Neural progenitor cell (in vitro differentiated cells): ENCODE data around the gene COL20A1. TPM values are rescaled to one million over a fixed set of nuclear protein-coding genes. Genes with fewer than 3 reads are reported as not detected.

Source experiments
- DNase-seq: peaks from one replicate; pipeline ENCODE4 v3.0.0-alpha.2; 2016; ENCODE audit warnings: low spot score
- H2AFZ ChIP-seq: fragments of 200-600 bp; sonication (generic); replicated peaks from 2 replicates; pipeline ENCODE4 v1.6.1; 2016; ENCODE audit warnings: antibody characterized with exemption
- H3F3A ChIP-seq: fragments of 200-600 bp; sonication (generic); 2 replicates; pipeline ENCODE4 v1.6.1; 2016; ENCODE audit warnings: antibody characterized with exemption, low read depth
- H3K27ac ChIP-seq: fragments of 200-600 bp; sonication (generic); 2 replicates; pipeline ENCODE4 v1.5.1; 2016; ENCODE audit warnings: mild to moderate bottlenecking
- H3K27me3 ChIP-seq: fragments of 200-600 bp; sonication (generic); 2 replicates; pipeline ENCODE4 v1.6.1; 2016; ENCODE audit warnings: mild to moderate bottlenecking, moderate library complexity
- H3K36me3 ChIP-seq: fragments of 200-600 bp; sonication (generic); 2 replicates; pipeline ENCODE4 v1.5.1; 2016
- H3K4me1 ChIP-seq: fragments of 200-600 bp; sonication (generic); 2 replicates; pipeline ENCODE4 v1.6.1; 2016; ENCODE audit warnings: mixed run types
- H3K4me2 ChIP-seq: fragments of 200-600 bp; sonication (generic); 2 replicates; pipeline ENCODE4 v1.6.1; 2016
- H3K4me3 ChIP-seq: fragments of 200-600 bp; sonication (generic); 2 replicates; pipeline ENCODE4 v1.5.1; 2016
- H3K79me2 ChIP-seq: fragments of 200-600 bp; sonication (generic); 2 replicates; pipeline ENCODE4 v1.6.1; 2016; ENCODE audit warnings: low read depth
- H3K9ac ChIP-seq: fragments of 200-600 bp; sonication (generic); 2 replicates; pipeline ENCODE4 v1.6.1; 2016
- H3K9me3 ChIP-seq: fragments of 200-600 bp; sonication (generic); 2 replicates; pipeline ENCODE4 v1.5.1; 2016; ENCODE audit warnings: low read depth
- H4K20me1 ChIP-seq: fragments of 200-600 bp; sonication (generic); 2 replicates; pipeline ENCODE4 v1.6.1; 2016; ENCODE audit warnings: low read depth
- H3K27ac Mint-ChIP-seq: 3 replicates; pipeline ENCODE4 v1.8.0; 2021; ENCODE audit warnings: mixed read lengths
- H3K27me3 Mint-ChIP-seq: 2 replicates; pipeline ENCODE4 v1.8.0; 2022; ENCODE audit warnings: low read depth, mild to moderate bottlenecking, inconsistent platforms, moderate library complexity, mixed read lengths; ENCODE audit not compliant: insufficient read depth
- H3K36me3 Mint-ChIP-seq: 3 replicates; pipeline ENCODE4 v1.8.0; 2021; ENCODE audit warnings: mixed read lengths
- H3K4me1 Mint-ChIP-seq: 3 replicates; pipeline ENCODE4 v1.8.0; 2021; ENCODE audit warnings: mixed read lengths
- H3K4me3 Mint-ChIP-seq: 3 replicates; pipeline ENCODE4 v1.8.0; 2021; ENCODE audit warnings: mild to moderate bottlenecking, moderate library complexity, mixed read lengths
- H3K9me3 Mint-ChIP-seq: 3 replicates; pipeline ENCODE4 v1.8.0; 2020; ENCODE audit warnings: mixed read lengths
- EZH2 ChIP-seq: fragments of 200-600 bp; sonication (generic); IDR thresholded peaks from 2 replicates; pipeline ENCODE4 v1.6.1; 2017; ENCODE audit warnings: antibody characterized with exemption, mild to moderate bottlenecking, moderate library complexity
- EZH2phosphoT487 ChIP-seq: fragments of 200-600 bp; sonication (generic); IDR thresholded peaks from 2 replicates; pipeline ENCODE4 v1.6.1; 2017; ENCODE audit warnings: antibody characterized with exemption
- total RNA-seq: library from RNA; depleted of rRNA; stranded (reverse); fragments of >200 nt; gene quantifications from 2 replicates; pipeline ENCODE4 v1.2.3, GENCODE V29; 2015; ENCODE audit warnings: low replicate concordance
- TF ChIP-seq, protein P1 (sequence below): fragments of 200-600 bp; sonication (generic); IDR thresholded peaks from 2 replicates; pipeline ENCODE4 v1.5.1; 2017; ENCODE audit warnings: antibody characterized with exemption, mild to moderate bottlenecking

Gene COL20A1
- total RNA-seq, 1 donor from 2014 or later: 0.37 TPM

DNA sequence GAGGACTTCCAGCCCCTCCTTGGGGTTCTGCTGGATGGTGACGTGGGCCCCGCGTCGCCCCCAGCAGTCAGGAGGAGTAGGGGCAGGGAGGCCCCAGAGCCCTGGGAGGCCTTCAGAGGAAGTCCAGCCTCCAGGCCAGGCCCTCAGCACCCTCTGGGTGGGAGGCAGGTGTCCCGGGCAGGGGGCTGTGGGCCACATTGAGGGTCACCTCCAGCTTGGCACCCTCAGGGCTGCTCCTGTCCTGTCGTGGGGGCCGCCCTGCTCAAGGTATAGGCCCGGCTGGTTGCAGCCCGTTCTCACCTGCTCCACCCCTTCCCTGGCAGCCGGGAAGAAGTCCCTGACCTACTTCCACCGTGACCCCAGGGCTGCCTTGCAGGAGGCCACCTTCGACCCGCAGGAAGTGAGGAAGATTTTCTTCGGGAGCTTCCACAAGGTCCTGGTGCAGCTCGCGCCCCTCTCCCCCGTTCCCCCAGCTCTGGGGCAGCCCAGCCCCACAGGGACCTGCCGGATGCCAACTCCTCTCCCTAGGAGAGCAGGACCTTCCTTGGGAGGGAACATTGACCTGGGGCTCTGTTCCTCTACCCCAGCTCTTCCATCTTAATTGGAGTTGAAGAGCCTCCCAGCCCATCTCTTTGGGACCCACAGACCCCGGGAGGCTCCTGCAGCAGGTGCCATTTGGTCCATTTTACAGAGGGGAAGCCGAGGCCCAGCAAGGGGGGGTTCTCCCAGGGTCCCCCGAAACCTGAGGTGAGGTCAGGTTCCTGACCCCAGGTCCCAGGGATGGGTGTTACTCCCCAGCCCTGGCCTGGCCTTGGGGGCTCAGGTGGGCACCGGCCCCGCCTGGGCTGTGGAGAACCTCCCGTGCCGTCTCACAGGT lies 26.4 kb downstream of the COL20A1 start:
- Histone ChIP-seq H3K4me3 (no peak overlapping the region), H3K27ac (no peak overlapping the region), H3K27me3 (peaks cover 14% of the 10 kb centered on the region), H2AFZ (no peak overlapping the region), H3K4me1 (no peaks in the 10 kb centered on the region), H3K79me2 (no peaks in the 10 kb centered on the region), H3K36me3 (no peaks in the 10 kb centered on the region), H3F3A (no peaks in the 10 kb centered on the region), H3K9ac (no peak overlapping the region), H3K9me3 (no peaks in the 10 kb centered on the region), H4K20me1 (no peaks in the 10 kb centered on the region), H3K4me2 (no peak overlapping the region)
- DNase-seq: no peak
- no peak overlapping the region for H3K4me3 Mint-ChIP-seq
- H3K36me3 Mint-ChIP-seq: no peaks in the 10 kb centered on the region
- no peak overlapping the region for H3K27ac Mint-ChIP-seq
- peaks cover 6% of the 10 kb centered on the region for H3K27me3 Mint-ChIP-seq
- H3K4me1 Mint-ChIP-seq: peaks cover 29% of the 10 kb centered on the region
- TF ChIP-seq, protein P1, sequence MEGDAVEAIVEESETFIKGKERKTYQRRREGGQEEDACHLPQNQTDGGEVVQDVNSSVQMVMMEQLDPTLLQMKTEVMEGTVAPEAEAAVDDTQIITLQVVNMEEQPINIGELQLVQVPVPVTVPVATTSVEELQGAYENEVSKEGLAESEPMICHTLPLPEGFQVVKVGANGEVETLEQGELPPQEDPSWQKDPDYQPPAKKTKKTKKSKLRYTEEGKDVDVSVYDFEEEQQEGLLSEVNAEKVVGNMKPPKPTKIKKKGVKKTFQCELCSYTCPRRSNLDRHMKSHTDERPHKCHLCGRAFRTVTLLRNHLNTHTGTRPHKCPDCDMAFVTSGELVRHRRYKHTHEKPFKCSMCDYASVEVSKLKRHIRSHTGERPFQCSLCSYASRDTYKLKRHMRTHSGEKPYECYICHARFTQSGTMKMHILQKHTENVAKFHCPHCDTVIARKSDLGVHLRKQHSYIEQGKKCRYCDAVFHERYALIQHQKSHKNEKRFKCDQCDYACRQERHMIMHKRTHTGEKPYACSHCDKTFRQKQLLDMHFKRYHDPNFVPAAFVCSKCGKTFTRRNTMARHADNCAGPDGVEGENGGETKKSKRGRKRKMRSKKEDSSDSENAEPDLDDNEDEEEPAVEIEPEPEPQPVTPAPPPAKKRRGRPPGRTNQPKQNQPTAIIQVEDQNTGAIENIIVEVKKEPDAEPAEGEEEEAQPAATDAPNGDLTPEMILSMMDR: no peak
- TF ChIP-seq EZH2phosphoT487: no peak
- no peak for TF ChIP-seq EZH2
- no peaks in the 10 kb centered on the region for H3K9me3 Mint-ChIP-seq

DNA sequence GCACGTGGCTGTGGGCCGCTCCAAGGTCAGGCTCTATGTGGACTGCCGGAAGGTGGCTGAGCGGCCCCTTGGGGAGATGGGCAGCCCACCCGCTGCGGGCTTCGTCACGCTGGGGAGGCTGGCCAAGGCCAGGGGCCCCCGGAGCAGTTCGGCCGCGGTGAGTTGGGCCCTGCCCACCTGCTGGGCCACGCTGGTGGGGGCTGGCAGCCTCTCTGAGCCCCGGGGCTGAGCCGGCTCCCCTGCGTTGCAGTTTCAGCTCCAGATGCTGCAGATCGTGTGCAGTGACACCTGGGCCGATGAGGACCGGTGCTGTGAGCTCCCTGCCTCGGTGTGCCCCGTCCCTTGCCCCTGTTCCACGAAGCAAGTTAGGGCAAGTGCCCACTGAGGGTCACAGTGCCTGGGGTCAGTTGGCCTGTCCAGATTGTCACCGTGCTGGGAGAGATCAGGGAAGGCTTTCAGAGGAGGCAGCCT lies 27.1 kb downstream of the COL20A1 start:
- Histone ChIP-seq H3F3A (no peaks in the 10 kb centered on the region), H3K9ac (no peak overlapping the region), H3K79me2 (no peaks in the 10 kb centered on the region), H2AFZ (no peak overlapping the region), H3K4me3 (no peak overlapping the region), H4K20me1 (no peaks in the 10 kb centered on the region), H3K9me3 (no peaks in the 10 kb centered on the region), H3K4me1 (no peaks in the 10 kb centered on the region), H3K27me3 (peaks cover 14% of the 10 kb centered on the region), H3K36me3 (no peaks in the 10 kb centered on the region), H3K27ac (no peak overlapping the region), H3K4me2 (no peak overlapping the region)
- H3K4me1 Mint-ChIP-seq: peaks cover 29% of the 10 kb centered on the region
- peaks cover 6% of the 10 kb centered on the region for H3K27me3 Mint-ChIP-seq
- no peaks in the 10 kb centered on the region for H3K36me3 Mint-ChIP-seq
- TF ChIP-seq, protein P1: no peak
- TF ChIP-seq EZH2phosphoT487: no peak
- TF ChIP-seq EZH2: no peak
- no peaks in the 10 kb centered on the region for H3K9me3 Mint-ChIP-seq
- no peak for DNase-seq
- no peak overlapping the region for H3K4me3 Mint-ChIP-seq
- no peak overlapping the region for H3K27ac Mint-ChIP-seq

DNA sequence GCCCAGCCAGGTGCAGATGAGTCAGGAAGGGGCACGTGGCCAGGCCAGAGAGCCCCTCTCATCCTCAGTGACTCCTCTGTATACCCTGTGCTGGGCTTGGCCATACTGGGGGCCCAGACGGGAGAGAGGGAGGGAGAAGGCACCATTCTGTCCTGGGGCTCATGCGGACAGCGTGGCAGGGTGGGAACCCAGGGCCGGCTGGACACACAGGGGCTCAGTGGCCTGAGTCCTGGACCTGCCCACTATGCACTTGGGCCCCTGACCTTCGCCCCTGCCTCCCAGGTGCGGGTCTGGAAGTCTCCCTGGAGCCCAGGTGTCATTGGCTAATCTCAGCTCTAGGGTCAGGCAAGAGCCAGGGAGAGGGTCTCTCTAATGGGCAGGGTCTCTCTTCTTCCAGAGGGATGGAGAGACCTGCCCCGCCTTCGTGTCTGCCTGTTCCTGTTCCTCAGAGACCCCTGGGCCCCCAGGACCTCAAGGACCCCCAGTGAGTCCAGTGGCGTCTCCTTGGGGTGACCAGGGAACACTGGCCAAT lies 27.7 kb downstream of the COL20A1 start:
- Histone ChIP-seq H3K4me1 (no peaks in the 10 kb centered on the region), H2AFZ (no peak overlapping the region), H3F3A (no peaks in the 10 kb centered on the region), H3K27me3 (peaks cover 14% of the 10 kb centered on the region), H3K9ac (no peak overlapping the region), H3K4me3 (no peak overlapping the region), H3K4me2 (no peak overlapping the region), H3K9me3 (no peaks in the 10 kb centered on the region), H3K36me3 (no peaks in the 10 kb centered on the region), H4K20me1 (no peaks in the 10 kb centered on the region), H3K27ac (no peak overlapping the region), H3K79me2 (no peaks in the 10 kb centered on the region)
- Mint-ChIP-seq H3K27me3 (peaks cover 4% of the 10 kb centered on the region), H3K4me1 (peaks cover 25% of the 10 kb centered on the region), H3K9me3 (no peaks in the 10 kb centered on the region), H3K4me3 (no peak overlapping the region), H3K36me3 (no peaks in the 10 kb centered on the region), H3K27ac (no peak overlapping the region)
- DNase-seq: no peak
- no peak for TF ChIP-seq EZH2phosphoT487
- no peak for TF ChIP-seq EZH2
- TF ChIP-seq, protein P1: no peak
